SH-SY5Y (cell line): ENCODE measurements around the gene KISS1.

ENCODE experiments used
- GATA2 ChIP-seq: IDR thresholded peaks from 2 replicates; pipeline ENCODE4 v1.6.1; 2011; ENCODE audit warnings: mild to moderate bottlenecking, low read depth, low read length
- GATA3 ChIP-seq: IDR thresholded peaks from 2 replicates; pipeline ENCODE4 v1.6.1; 2011; ENCODE audit warnings: low read depth, mild to moderate bottlenecking, low read length, moderate library complexity

DNA sequence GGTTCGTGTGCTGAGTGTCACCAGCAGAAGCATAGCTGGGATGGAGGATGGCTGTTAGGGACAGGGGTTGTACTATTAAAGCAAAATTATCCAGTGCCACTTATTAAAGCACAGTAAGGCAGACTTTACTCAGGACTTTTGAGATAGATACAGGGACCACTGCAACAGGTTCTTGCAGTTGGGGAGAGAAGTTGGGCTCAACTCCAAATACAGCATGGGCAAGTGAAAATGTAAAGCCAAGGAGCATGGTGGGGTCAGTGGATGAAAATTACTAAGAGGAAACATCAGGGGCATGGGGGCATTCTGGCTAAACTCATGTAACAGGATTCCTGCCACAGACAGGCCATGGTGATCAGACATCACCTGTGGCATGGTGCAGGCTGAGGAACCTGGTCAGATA is 15.2 kb downstream of the KISS1 start:
- TF ChIP-seq GATA3: no peak
- no peak for TF ChIP-seq GATA2
